A172 (cell line): ENCODE measurements around the gene PIK3CA. TPM values are rescaled to one million over a fixed set of nuclear protein-coding genes. Genes with fewer than 3 reads are reported as not detected.
"Not testable (repeated sequence)": the region's sequence is repeated elsewhere in the genome, so short reads cannot be mapped to it uniquely, and the experiment has no call there.

Experiments
- DNase-seq: peaks from one replicate; pipeline ENCODE4 v3.0.0-alpha.2; 2015; ENCODE audit warnings: low spot score
- total RNA-seq: library from RNA; depleted of rRNA; stranded (reverse); fragments of >200 nt; shearing (Covaris generic); gene quantifications from 2 replicates; pipeline ENCODE4 v1.2.3, GENCODE V29; 2014; rRNA removed

Gene PIK3CA
- 18.9 and 23.1 TPM in 2 replicates for total RNA-seq

DNA sequence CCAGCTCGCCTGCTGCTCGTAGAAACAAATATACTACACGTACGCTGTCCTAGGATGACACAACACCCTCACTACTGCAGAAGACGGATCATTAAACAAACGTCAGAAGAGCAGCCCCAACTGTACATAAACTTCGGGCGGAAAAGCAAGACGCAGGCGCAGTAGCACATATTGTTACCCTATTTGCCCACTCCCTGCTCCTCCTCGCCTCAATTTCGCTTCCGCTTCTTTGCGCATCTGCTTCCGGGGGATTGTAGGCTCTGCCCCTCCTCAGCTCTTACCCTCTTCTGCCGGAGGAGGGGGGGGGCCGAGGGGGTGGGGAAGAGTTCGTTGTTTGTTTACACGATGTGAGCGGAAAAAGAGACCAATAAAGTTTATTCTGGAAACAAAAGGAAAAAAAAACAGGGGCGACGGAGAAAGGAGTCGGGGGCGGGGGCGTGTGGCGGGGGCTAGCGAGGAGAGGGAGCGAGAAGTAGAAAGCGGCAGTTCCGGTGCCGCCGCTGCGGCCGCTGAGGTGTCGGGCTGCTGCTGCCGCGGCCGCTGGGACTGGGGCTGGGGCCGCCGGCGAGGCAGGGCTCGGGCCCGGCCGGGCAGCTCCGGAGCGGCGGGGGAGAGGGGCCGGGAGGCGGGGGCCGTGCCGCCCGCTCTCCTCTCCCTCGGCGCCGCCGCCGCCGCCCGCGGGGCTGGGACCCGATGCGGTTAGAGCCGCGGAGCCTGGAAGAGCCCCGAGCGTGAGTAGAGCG lies at the start of gene PIK3CA:
TSS of gene PIK3CA (plus strand) at position 485 of the 743 bp plus-strand sequence. CDS start 50,469 bp downstream, outside the sequence.
- peak; percentile 100 for DNase-seq

DNA sequence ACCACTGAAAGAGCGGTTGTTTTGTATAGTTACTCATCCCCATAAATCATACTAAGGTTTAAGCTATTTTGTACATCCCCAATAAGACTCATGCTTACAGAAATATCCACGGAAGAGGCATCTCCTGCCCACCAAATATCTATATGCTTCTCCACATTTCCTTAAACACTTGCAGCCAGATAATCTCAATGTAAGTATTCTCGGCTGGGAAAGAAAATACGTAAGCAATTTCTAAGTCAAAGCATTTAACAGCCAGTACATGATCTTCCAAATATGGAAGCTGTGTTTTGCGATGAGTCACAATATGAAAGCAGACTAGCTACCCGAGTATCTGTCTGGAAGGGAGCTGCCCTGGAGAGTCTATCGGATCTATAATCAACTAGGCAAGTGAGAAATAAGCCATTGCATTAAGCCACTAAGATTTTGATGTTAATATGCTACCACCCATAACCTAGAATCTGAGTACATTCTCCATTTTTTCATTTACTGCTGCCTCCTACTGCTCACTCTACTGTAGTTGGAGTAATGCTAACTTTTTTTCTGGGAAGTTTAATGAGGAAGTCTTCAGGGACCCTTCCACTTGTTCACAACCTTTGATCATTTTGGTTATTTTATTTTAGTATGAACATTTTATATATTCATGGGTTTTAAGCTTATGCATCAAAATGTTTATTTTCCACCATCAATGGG lies 49.6 kb upstream of the PIK3CA start:
- peak; percentile 79 for DNase-seq

DNA sequence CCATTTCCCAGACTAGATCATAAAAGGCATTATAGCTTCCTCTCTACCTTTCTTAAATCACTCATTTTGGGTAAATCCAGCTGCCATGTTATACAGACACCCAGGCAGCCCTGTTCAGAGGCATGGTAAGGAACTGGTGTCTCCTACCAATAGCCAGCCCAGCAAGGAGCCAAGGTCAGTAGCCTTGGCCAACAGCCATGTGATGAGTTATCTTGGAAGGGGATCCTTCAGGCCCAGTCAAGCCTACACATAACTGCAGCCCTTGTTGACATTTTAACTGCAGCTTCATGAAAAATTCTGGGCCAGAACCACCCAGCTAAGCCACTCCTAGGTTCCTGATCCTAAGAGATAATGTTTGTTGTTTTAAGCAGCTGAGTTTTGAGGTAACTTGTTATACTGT lies 47.5 kb upstream of the PIK3CA start:
- peak; percentile 47 for DNase-seq

DNA sequence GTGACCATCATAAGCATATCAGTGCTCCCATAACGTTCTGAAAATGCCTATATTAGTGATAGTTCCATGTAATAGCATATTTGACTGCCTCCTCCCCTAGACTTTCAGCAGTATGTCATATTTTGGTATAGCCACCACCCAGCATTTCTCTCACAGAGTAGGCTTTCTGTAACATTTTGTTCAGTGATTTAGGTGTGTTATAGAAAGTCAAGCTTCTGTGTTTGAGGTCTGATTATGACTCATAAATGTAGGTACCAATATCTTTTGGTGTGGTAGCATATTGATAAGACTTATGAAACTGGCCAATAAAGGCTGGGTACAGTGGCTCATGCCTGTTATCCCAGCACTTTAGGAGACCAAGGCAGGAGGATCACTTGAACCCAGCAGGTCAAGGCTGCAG lies 42.3 kb upstream of the PIK3CA start:
- DNase-seq = no peak

DNA sequence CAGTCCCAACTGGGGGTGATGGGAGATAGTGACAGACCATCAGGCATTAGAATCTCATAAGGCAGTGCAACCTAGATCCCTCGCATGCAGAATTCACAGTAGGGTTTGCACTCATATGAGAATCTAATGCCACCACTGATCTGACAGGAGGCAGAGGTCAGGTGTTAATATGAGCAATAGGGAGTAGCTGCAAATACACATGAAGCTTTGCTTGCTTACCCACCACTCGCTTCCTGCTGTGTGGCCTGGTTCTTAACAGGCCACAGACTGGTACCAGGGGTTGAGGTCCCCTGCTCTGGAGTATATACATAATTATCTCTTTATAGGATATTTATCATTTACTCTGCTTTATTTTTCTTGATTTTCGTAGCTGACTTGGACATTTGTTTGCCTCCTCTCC lies 40.5 kb upstream of the PIK3CA start:
- DNase-seq = peak; percentile 18

DNA sequence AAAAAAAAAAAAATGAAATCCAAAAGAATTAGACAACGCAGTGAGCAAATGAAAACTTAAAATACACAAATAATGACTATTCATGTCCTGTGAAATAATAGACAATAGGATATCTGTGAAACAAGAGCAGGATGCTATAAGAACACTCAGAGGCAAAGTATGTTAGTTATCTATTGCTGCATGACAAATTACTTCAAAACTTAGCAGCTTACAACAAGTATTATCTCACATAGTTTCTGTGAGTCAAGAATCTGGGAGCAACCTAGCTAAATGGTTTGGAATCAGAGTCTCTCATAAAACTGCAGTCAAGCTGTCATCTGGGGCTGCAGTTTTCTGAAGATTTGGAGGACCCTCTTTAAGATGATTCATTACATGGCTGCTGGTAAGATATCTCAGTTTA lies 40.1 kb upstream of the PIK3CA start:
- DNase-seq = peak; percentile 82

DNA sequence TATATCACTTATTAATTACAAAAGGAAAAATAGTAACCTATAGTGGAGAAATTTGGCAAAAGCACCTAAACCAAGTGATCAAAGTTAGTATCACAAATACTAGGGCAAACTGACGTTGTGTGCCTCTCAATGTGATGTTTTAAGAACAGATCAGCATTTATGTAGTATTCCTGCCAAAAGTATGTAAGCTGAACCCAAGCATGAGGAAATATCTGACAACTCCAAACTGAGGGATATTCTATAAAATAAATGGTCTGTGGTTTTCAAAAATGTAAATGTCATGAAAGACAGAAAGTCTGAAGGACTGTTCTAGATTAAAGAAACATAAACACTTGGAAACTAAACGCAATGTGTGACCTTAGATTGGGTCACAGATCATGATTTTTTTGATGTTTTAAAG lies 34.3 kb upstream of the PIK3CA start:
- no peak for DNase-seq

DNA sequence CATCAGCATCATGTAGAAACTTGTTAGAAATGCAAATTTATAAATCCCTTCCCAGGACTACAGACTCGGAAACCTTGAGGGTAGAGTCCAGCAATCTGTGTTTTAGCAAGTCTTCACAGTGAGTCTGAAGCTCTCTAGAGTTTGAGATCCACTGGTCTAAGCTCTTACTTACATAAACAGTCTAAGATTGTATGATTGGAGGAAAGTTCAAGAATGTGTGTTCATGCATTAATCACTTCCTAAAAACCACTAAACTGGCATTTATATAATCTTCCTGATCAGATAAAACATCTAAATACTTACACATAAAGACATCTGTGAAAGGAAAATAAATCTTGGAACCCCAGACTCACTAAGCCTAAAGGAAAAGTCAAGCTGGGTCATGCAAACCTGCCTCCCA lies 32.7 kb upstream of the PIK3CA start:
- peak; percentile 71 for DNase-seq

DNA sequence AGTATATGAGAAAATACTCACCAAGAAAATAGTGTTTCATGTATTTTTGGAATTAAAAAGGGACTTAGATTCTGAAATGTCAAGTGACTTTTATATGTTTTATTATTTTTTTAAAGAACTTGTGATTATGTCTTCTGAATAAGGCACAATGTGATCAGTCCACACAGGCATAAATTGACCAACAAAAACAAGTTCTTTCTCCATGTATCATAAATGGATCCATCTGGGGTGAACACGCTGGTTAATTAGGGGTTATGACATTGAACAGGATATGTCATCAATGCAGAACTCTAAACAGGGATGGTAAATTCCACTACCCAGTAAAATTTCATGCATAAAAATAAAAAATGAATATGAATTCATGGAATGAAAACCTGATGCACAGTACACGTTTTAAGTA lies 31.3 kb upstream of the PIK3CA start:
- no peak for DNase-seq

DNA sequence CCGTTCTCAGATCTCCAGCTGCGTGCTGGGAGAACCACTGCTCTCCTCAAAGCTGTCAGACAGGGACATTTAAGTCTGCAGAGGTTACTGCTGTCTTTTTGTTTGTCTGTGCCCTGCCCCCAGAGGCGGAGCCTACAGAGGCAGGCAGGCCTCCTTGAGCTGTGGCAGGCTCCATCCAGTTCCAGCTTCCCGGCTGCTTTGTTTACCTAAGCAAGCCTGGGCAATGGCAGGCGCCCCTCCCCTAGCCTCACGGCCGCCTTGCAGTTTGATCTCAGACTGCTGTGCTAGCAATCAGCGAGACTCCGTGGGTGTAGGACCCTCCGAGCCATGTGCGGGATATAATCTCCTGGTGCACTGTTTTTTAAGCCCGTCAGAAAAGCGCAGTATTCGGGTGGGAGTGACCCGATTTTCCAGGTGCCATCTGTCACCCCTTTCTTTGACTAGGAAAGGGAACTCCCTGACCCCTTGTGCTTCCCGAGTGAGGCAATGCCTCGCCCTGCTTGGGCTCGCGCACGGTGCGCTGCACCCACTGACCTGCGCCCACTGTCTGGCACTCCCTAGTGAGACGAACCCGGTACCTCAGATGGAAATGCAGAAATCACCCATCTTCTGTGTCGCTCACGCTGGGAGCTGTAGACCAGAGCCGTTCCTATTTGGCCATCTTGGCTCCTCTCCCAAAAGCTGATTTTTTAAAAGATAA lies 15.8 kb upstream of the PIK3CA start:
- DNase-seq = not testable (repeated sequence)

DNA sequence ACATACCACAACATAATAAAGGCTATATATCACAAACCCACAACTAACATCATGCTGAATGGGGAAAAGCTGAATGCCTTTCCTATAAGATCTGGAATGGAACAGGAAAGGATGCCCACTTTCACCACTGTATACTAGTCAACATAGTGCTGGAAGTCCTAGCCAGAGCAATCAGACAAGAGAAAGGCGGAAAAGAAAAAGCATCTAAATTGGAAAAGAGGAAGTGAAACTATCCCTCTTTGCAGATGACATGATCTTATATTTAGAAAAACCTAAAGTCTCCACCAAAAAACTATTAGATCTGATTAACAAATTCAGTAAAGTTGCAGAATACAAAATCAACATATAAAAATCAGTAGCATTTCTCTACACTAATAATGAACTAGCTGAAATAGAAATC lies 14.6 kb upstream of the PIK3CA start:
- DNase-seq = no peak

DNA sequence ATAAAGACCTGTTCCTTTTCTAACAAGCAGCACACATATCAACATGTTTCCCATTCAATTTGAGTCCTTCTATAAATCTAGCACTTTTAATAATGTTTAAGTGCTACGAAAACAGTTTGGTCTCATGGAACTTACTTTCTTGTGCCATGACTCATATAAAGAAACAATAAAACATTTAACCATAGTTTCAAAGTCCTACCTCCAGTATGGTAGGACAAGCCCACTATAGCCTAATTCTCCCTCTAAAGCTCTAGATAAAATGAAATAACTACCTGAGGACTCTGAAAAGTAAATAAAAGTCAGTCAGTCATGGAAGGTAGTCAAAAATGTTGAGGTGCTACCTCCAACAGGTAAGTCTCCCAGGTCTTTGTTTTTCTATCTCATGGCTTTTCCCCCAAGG lies 12.0 kb upstream of the PIK3CA start:
- no peak for DNase-seq

DNA sequence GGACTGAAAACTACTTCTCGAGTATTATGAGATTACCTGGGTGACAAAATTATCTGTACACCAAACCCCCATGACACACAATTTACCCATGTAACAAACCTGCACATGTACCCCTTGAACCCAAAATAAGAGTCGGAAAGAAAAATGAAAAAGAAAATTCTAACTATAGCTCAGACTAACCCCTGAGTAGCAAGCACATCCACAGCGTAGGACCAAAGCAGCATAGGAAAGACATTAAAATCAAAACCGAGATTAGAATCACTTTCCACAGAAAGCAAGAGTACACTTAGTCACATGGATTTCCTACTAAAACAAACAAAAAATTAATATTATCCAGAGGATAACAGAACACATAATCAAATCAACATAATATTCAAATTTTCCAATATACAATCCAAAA lies 6.3 kb upstream of the PIK3CA start:
- DNase-seq = no peak

DNA sequence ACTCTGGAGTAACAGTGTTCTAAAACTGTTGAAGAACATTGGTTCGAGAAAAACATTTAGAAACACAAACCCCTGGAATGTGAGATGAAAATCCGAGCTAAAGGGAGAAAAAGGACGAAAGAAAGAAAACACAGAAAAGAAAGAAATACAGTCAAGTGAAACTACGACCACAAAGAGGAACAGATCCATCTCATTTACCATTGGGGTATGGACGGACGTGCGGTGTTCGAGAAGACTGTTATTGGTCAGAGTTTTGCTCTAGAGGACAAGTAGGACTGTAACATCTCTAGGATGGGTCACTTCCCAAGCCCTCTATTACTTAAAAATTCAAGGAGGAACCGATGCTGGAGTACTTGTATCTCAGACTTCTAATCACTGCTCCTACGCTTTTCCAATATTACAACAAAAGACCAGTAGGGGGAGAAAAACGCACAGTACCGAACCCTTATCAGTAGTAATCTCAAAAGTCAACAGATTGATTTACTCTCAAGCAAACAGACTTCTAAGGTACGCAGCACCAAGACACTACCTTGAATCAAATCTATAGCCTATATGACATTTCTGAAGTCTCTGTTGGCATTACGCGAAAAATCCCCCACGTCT lies 1.1 kb upstream of the PIK3CA start:
- DNase-seq = peak; percentile 87

DNA sequence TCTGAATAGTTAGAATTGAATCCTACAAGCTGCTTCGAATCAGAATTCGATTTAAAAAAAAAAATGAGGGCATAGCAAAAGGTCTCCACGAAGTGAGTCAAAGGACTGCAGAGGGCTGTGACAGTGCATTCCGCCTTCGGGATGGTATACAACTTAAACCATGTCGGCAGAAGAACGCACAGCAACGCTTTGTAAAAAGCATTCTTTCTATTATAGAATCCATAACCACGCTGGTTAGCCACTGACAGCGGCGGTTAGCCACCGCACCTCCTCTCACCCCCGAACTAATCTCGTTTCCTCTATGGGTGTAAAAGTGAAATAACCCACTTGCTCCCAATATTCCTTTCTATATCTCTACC lies 664 bp upstream of the PIK3CA start:
- no peak for DNase-seq

DNA sequence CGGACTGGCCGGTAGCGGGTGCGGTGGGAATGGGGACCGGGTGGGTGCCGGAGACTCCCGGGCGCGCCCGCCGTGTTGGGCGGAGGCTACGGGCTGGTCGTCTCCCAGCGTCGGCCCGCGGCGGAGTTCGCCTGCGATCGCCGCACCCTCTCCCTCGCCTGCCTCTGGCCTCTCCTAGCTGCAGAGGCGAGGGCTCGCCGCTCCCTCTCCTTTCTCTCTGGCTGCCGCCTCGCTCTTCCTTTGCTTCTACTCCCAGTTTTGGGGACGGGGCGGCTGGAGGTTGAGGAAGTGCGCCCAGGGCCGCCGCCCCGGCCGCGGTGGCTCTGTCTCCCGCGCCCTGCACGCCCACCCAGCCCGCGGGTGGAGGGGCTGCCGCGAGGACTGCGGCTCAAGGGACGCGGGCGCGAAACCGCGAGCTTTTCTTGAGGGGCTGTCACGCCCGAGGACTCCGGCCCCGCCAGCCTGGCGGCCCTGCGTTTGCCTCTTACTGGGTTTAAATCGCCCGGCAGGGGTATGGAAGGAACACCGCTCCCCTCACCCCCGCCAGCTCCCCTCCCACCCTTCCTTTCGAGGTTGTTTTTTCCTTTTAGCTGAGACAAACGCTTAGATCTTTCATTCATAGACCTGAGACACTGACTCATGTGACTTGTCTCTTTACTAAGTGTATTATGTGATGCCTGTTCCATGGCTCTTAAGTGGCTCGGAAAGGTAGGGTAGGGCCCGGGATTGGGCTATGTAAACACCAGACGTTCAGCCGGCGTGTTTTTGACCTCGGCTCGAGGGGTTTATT lies 654 bp downstream of the PIK3CA start:
- peak; percentile 44 for DNase-seq

DNA sequence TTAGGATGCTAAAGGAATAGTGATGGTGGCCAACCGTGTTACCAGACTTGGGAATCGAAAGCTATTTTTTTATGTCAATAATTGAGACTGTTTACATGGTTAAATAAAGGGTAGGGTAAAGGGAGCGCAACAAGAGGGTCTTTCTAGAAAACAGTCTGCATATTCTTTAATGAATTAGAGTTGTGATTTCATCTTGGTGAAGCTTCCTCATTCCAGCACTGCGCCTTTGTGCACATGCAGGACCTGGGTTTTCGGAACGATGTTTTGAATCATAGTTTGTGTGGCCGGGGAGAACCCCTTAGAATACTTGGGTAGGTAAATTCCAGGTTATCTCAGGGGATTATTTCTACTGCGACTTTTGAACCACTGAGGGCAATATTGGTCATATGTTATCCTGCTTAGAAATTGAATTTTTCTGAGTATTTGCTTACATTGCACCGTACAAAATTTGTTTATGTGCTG lies 1.3 kb downstream of the PIK3CA start:
- DNase-seq = peak; percentile 29

DNA sequence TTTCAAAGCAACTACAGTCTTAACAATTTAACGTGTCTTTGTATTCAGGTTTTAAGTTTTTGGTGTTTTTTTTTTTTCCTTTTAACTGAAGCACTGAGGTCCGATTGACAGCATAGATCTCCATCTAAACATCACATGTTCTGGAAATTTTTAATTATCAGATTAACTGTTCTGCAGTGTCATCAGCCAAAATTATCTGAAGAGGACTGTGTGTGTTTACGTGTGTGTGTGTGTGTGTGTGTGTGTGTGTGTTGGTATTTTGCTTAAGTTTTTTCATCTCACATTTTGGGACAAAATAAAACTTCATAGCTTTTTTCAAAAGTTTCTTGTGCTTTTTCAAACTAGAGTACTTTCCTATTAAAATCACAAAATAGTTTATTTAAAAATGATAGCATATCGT lies 1.8 kb downstream of the PIK3CA start:
- no peak for DNase-seq

DNA sequence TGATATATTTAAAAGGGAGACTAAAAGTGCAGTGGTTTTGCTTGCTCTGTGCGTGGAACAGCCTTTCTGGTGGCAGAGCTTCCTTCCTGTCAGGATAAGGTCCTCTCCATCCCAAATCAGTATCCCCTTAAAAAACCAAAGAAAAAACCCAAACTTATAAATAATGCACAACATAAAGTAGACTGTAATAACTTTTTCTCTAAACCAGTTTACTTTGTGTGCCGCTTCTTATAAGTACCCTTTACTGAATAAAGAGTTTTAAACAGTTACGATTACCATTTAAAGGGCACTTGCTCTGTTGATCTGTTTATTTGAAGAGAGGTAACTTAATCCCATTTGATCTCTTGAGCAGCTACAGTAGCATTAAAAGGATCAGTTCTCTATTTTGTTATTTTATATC lies 2.5 kb downstream of the PIK3CA start:
- DNase-seq = no peak

DNA sequence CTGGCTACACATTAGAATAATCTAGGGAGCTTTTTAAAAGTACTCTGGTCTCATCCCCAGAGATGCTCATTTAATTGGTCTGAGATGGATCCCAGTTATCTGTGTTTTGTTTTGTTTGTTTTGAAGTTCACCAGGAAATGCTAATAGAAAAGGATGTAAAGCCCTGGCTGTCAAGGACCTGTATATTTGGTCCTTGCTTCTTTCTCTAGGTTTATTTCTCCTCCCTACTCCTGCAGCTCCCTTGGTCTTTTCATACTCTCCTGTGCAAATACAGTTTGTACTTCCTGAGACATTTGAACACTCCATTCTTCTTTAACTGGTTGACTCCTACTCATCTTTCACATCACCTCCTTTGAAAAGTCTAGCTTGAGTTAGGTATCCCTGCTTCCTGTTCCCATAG lies 3.3 kb downstream of the PIK3CA start:
- DNase-seq = no peak

DNA sequence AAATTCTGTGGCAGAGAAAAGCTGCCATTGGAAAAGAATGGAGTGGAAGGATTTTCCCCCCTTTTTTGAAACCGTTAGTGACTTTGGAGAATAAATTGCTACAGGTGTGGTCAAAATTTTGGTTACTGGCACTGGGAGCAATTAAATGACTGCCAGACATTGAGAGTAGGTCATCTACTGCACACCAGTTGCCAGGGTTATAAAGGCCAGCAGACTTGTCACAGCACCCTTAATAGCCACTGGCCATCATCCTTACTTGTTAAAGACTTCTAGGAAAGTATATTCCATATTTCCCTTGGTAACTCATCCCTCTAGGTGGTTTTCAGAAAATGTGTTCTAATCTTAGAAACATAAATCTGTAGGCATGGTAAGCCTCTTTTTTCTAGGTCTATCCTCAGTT lies 8.0 kb downstream of the PIK3CA start:
- DNase-seq = no peak

DNA sequence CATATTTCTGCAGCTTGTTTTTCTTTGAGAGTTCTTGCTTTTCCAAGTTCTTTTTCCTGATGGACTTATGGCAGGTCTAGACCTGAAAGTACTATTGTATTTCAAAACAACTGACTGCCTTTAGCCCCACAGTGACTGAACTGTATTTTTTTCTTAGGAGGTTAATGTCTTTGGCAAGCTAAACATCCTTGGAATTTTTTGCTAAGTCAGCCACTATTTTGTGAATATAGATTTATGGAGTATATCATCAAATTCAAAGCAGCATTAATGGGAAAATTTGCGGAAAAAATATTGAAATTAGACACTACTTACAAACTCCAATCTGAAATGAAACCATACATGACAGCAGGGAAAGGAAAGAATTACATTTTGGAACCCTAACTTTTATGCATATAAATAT lies 8.6 kb downstream of the PIK3CA start:
- DNase-seq = no peak
